Stimulated activated CD4-positive, alpha-beta T cell treated with anti-CD3 and anti-CD28 coated beads, Interleukin-2, amount 100 ng/mL, for 48 hours (primary cell): ENCODE results near the gene PTRH1.

ENCODE experiments used
- DNase-seq, 2 donors: peaks; one replicate each; pipeline ENCODE4 v3.0.0-alpha.2; 2020

PTRH1 gene

GRCh38 chr9:127739614-127740330 is 24.3 kb upstream of the PTRH1 start:
- no peak for DNase-seq

DNA sequence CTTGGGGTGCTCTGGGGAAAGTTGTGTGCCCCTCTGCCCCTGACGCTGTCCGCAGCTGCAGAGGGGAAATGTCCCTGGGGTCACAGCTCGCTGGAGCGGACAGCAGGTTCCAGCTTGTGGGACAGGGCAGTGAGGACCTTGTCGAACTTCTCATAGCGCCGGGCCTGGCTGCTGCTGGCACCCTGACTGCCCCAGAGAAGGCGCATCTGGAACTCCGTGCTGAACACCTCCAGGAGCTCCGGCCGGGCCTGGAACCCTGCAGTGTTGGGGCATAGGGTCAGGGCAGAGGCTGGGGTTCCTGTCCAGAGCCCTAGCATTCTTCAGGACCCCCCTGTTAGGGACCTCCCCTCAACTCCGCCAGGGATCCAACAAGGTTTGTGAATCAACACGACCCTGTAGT is 23.2 kb upstream of the PTRH1 start:
- no peak for DNase-seq

- DNase-seq = no peak
These were observed 20.2 kb upstream of the PTRH1 start for GRCh38 chr9:127735530-127736185.

- peak; percentile 98 to 99 for DNase-seq
These were observed 19.5 kb upstream of the PTRH1 start, which contains the start of gene TOR2A for GRCh38 chr9:127734747-127735529. Gene TOR2A, minus strand, starts transcription at chr9:127735294. Its CDS starts 24 bp downstream, at chr9:127735270.

DNA sequence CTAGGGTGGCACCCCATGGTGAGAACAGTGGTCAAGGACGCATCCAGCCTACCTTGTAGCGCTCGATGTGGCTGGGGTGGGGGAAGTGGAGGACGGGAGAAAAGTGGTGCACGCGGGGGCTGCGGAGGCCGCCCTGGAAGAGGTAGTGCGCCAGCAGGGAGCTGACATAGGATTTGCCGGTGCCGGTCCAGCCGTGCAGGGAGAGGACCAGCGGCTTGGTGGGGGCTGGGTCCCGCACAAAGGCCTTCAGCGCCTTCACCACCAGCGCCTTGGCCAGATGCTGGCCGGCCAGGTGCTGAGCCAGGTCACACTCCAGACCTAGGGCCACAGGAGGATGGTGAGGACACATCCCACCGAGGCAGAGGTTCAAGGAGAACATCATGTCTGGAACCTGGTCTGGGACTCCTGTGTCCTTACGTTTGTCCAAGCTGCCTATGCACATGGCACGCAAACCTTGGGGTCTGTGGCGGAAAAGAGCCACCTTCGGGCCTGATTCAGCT is 18.8 kb upstream of the PTRH1 start:
- no peak for DNase-seq

DNA sequence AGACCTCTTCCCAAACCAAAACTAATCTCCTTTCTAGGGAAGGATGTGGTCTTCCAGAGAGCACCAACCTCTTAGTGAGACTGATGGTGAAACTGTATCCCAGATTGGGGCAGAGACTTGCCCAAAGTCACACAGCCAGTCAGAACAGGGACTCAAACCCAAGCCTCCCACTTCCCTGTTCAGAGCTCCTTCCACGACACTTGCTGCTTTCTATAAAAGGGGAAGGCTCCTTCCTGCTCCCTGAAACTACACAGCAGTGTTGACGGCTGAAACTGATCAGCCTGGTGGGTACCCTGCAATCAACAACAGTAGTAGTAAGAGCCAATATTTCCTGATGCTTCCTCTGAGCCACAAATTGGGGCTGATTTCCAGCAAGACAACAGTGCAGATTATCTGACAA is 18.2 kb upstream of the PTRH1 start:
- no peak for DNase-seq

DNA sequence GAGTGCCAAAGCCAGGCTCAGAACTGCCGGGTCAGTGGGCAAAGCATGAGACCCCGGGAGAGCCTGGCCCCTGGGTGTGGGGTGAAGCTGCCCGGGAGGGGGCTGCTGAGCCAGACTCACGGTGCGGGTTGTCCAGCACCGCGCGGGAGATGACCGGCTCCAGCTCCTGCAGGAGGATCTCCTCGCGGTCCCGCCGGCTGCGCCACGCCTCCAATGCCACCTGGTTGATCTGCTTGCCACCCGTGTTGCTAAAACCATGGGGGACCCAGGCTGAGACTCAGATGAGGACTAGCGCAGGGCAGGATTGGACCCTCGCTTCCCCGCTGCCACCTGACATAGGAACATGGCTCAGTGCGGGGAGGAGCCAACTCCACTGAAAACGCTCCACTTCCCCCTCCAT is 17.0 kb upstream of the PTRH1 start:
- no peak for DNase-seq

DNA sequence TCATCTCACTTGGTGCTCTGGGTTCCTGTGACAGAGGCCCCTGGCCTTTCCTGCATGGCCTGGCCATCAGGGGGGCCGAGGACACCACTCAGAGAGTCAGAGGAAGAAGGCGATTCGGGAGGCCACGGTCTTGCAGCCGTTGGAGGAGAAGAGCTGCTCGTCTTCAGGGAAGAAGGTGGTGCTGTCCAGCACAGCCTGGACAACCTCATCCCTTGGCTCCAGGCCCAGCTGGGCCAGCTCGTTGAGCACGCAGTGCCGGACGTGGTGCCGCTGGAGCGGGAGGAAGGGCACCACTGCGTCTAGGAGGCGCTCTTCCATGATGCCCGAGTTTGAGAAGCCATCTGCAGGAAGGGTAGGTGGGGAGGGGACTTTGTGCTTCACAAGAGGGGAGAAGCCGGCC is 16.5 kb upstream of the PTRH1 start:
- DNase-seq = no peak

DNA sequence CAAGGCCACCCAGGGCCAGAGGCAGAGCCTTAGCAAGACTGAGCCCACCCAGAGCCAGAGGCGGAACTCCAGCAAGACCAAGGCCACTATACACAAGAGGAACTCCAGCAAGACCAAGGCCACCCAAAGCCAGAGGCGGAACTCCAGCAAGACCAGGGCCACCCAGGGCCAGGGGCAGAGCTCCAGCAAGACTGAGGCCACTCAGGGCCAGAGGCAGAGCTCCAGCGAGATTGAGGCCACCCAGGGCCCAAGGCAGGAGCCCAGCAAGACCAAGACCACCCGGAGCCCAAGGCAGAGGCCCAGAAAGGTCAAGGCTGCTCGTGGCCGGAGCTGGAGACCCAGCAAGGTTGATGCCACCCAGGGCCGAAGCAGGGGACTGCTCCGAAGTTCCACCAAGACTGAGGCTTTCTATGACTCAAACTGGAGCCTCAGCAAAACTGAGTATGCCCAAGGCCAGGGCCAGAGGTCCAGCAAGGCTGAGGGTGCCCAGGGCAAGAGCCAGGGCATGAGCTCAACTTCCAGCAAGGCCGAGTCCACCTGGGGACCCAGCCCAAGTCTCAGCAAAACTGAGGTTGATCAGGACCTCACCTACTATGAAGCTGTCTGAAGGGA is 15.4 kb upstream of the PTRH1 start:
- DNase-seq = no peak

GRCh38 chr9:127730262-127730661 is 14.8 kb upstream of the PTRH1 start:
- no peak for DNase-seq

- DNase-seq = no peak
These were observed 14.2 kb upstream of the PTRH1 start for GRCh38 chr9:127729522-127730256.

DNA sequence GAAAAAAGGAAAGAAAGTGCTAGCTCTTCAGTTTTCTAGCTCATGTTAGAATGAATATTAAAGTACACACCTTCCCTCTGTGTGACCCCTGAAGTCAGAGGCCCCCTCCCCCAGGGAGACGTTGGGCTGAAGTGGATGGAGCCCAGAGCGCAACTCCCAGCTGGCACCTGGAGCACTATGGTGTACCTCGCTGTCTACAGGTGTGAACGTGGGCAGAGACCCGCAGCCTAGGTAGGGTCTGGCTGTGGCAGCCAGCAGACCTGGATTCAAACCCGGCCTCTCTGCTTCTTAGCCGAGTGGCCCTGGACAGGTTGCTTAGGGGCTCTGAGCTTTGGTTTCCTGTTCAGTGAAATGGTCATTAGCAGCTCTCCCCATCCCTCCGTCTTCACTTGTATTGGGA is 13.3 kb upstream of the PTRH1 start:
- no peak for DNase-seq

GRCh38 chr9:127726871-127727270 is 11.4 kb upstream of the PTRH1 start:
- DNase-seq = no peak

- no peak for DNase-seq
These were observed 8.5 kb upstream of the PTRH1 start for GRCh38 chr9:127724012-127724411.

- DNase-seq = no peak
These were observed 8.0 kb upstream of the PTRH1 start for GRCh38 chr9:127723444-127723843.

- no peak for DNase-seq
These were observed 7.5 kb upstream of the PTRH1 start for GRCh38 chr9:127723013-127723412.

DNA sequence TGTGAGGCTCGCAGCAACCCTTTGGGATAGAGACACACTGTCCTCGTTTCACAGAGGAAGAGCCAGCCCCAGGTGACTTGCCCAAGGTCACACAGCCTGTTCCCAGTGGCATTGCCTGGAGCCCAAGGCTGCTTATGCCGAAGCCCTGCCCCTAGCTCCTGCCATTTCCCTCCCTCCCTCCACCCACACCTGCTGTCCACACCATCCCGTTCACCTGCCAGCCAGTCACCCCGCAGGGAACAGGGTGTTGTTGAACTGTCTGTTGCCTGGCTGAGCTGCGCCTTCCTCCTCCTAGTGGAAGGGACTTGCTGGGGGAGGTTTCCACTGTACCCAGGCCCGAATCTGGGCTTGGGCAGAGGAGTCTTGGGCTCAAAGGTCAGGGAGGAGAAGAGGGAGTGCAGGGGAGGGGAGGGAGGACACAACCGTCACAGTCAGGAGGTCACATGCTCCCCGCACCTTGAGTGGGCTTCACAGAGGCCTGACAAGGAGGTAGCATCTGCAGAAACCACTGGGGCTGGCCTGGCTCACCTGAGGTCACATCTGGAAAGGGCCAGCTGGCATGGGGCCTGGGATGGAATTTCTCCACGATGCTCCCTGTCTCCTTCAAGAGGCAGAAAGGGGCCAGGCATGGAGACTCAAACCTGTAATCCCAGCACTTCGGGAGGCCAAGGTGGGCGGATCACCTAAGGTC is 6.7 kb upstream of the PTRH1 start:
- DNase-seq = no peak

- DNase-seq = no peak
These were observed 5.9 kb upstream of the PTRH1 start for GRCh38 chr9:127721391-127721821.

GRCh38 chr9:127720865-127721227 is 5.4 kb upstream of the PTRH1 start:
- DNase-seq = no peak

GRCh38 chr9:127720031-127720864 is 4.8 kb upstream of the PTRH1 start:
- DNase-seq = no peak

- DNase-seq = no peak
These were observed 2.3 kb upstream of the PTRH1 start for GRCh38 chr9:127717766-127718165.
